ENCODE measurements around the gene ZNF576. TPM values are rescaled to one million over a fixed set of nuclear protein-coding genes. Genes with fewer than 3 reads are reported as not detected.

ZNF576 gene
- total and polyA plus RNA-seq, 2 donors (not counting 3 experiments of a cell fraction or from before 2014, with no cell fraction given): 19.5 to 27.7 TPM

- FAIRE-seq (no peak), DNase-seq (ENCODE audit: low read depth, low spot score) (no peak)
- Histone ChIP-seq H3K79me2 (ENCODE audit: control insufficient read depth, insufficient read depth, low read length) (no peaks in the 10 kb centered on the region), H4K20me1 (replicated peaks; ENCODE audit: control insufficient read depth, extremely low read depth, insufficient read depth, low read length) (no peaks in the 10 kb centered on the region), H3K4me1 (ENCODE audit: control insufficient read depth, extremely low read depth, insufficient read depth, low read length) (peaks cover 7% of the 10 kb centered on the region), H2AFZ (ENCODE audit: low read depth, low read length) (no peak overlapping the region), H3K9me1 (replicated peaks; ENCODE audit: control insufficient read depth, extremely low read depth, insufficient read depth, low read length) (no peaks in the 10 kb centered on the region), H3K27ac (ENCODE audit: insufficient read depth, low read depth, low read length) (no peak overlapping the region), H3K4me3 (replicated peaks in 1 of 3; ENCODE audit: insufficient read depth in 1 of 3, low read depth in 1 of 3, low read length in 3 of 3) (no peak overlapping the region), H3K9me3 (replicated peaks; ENCODE audit: control insufficient read depth, insufficient read depth, low read length) (no peaks in the 10 kb centered on the region), H3K4me2 (ENCODE audit: insufficient read depth, low read length) (no peak overlapping the region), H3K27me3 (ENCODE audit: control insufficient read depth in 2 of 2, insufficient read depth in 2 of 2, low read length in 2 of 2) (peaks cover 15 to 28% of the 10 kb centered on the region in 2 experiments), H3K36me3 (ENCODE audit: control insufficient read depth in 2 of 2, extremely low read depth in 1 of 2, insufficient read depth in 2 of 2, low read length in 2 of 2) (no peaks in the 10 kb centered on the region), H3K9ac (replicated peaks; ENCODE audit: extremely low read depth, insufficient read depth, low read length) (no peak overlapping the region)
- CTCF ChIA-PET: no interaction called here
- TF ChIP-seq MYC (IDR thresholded peaks at IDR 0.05; ENCODE audit: low read depth, low read length): no peak
- no peak for TF ChIP-seq POLR2AphosphoS5 (IDR thresholded peaks at IDR 0.05; ENCODE audit: insufficient read depth, low read depth, low read length)
- TF ChIP-seq JUN (IDR thresholded peaks at IDR 0.05; ENCODE audit: borderline replicate concordance, insufficient read depth, insufficient read length, low read depth): no peak
- no peak for TF ChIP-seq GATA2 (IDR thresholded peaks at IDR 0.05; ENCODE audit: insufficient read depth, insufficient read length, low read depth, low read length)
- no peak for TF ChIP-seq CTCF (IDR thresholded peaks at IDR 0.05; ENCODE audit: extremely low read depth in 1 of 2, insufficient read depth in 1 of 2, low read depth in 1 of 2, low read length in 2 of 2)
- no peak for TF ChIP-seq FOS (IDR thresholded peaks at IDR 0.05; ENCODE audit: borderline replicate concordance, insufficient read depth, low read length)
- no peak for TF ChIP-seq EZH2 (IDR thresholded peaks at IDR 0.05; ENCODE audit: borderline replicate concordance, low read depth, low read length, severe bottlenecking)
- TF ChIP-seq POLR2A (IDR thresholded peaks at IDR 0.05; ENCODE audit: low read depth, low read length): no peak
- no peak for TF ChIP-seq MAX (IDR thresholded peaks at IDR 0.05; ENCODE audit: insufficient read depth, insufficient read length)
- intact Hi-C loops (cut with micrococcal nuclease): no loop called here
- BruUV-seq (replicated peaks): no TSS peak
- POLR2A ChIA-PET: no interaction called here
- dilution Hi-C loops (cut with MboI; ENCODE audit: extremely low pct_ligation_motif_present, low sequenced_read_pairs): no loop called here
Measured at GRCh38 chr19:43636121-43636683, 39.8 kb downstream of the ZNF576 start.

Measured in endothelial cell of umbilical vein (primary cell).